Esophagus muscularis mucosa (tissue), 4 donors: ENCODE data around the gene ARID5A. TPM values are rescaled to one million over a fixed set of nuclear protein-coding genes. Genes with fewer than 3 reads are reported as not detected.

Experiments
- DNase-seq: peaks from one replicate; pipeline ENCODE4 v3.0.0-alpha.2; 2017; ENCODE audit errors: extremely low spot score
- H3K27ac ChIP-seq, 4 donors: fragments of 200-600 bp; sonication (generic); replicated peaks in 1 of 4; 1 replicate in 3 of 4; 2 replicates in 1 of 4; pipeline ENCODE4 v1.5.1; 2016 to 2019; ENCODE audit warnings: mild to moderate bottlenecking in 1 of 4
- H3K27me3 ChIP-seq, 4 donors: fragments of 200-600 bp; sonication (generic); one replicate each; pipeline versions ENCODE4 v1.5.1 to v1.6.0; 2016 to 2019
- H3K36me3 ChIP-seq, 4 donors: fragments of 200-600 bp; sonication (generic); one replicate each; pipeline ENCODE4 v1.5.1; 2016 to 2019
- H3K4me1 ChIP-seq, 4 donors: fragments of 200-600 bp; sonication (generic); one replicate each; pipeline ENCODE4 v1.5.1; 2016 to 2019
- H3K4me3 ChIP-seq, 4 donors: fragments of 200-600 bp; sonication (generic); 1 replicate in 2 of 4; 2 replicates in 2 of 4; pipeline ENCODE4 v1.5.1; 2016 to 2019; ENCODE audit warnings: mild to moderate bottlenecking in 4 of 4, moderate library complexity in 1 of 4
- H3K9me3 ChIP-seq, 4 donors: fragments of 200-600 bp; sonication (generic); 1 replicate in 3 of 4; 2 replicates in 1 of 4; pipeline ENCODE4 v1.5.1; 2016 to 2019
- CTCF ChIP-seq, 3 experiments: fragments of 200-600 bp in 2 of 3; fragments of 450-650 bp in 1 of 3; sonication (generic) in 2 of 3; IDR thresholded peaks; one replicate each; pipeline ENCODE4 v1.5.1; 2017 to 2019; ENCODE audit warnings: antibody characterized with exemption in 3 of 3, mild to moderate bottlenecking in 2 of 3, moderate library complexity in 1 of 3
- EP300 ChIP-seq: sonication (generic); formaldehyde crosslinking; IDR thresholded peaks from one replicate; pipeline ENCODE4 v1.6.1; 2017; ENCODE audit warnings: antibody characterized with exemption
- POLR2A ChIP-seq: fragments of 450-650 bp; IDR thresholded peaks from one replicate; pipeline ENCODE4 v1.6.1; 2017; ENCODE audit warnings: antibody characterized with exemption, moderate library complexity, mild to moderate bottlenecking, low read depth
- POLR2AphosphoS5 ChIP-seq, 2 donors: sonication (generic); formaldehyde crosslinking; IDR thresholded peaks; one replicate each; pipeline ENCODE4 v1.6.1; 2017; ENCODE audit warnings: antibody characterized with exemption in 2 of 2
- WGBS: methylation state at CpG from one replicate; pipeline ENCODE4 v1.1.5; 2018; 5-methylcytosine and 5-hydroxymethylcytosine counted together
- intact Hi-C: fragments of 100-400 bp; cut with DNase I; formaldehyde crosslinking; loops from one replicate; pipeline ENCODE4 v1.15.1; 2023
- total RNA-seq, 4 donors: library from RNA; depleted of rRNA; stranded (reverse); fragments of >200 nt; gene quantifications; one replicate each; pipeline versions ENCODE4 v1.1.0 to v1.2.1, GENCODE V29; 2016

The ARID5A gene
- total RNA-seq, 4 donors from 2014 or later: 26.2 to 238 (median 70.7) TPM

GRCh38 chr2:96594282-96594681 is 57.7 kb downstream of the ARID5A start:
- peaks cover 0 to 5% (median 0%) of the 10 kb centered on the region in 4 donors for H3K4me1 ChIP-seq
- intact Hi-C loops: no loop called here
- H3K36me3 ChIP-seq: peaks cover 32 to 83% (median 67%) of the 10 kb centered on the region in 4 donors
- H3K27me3 ChIP-seq: no peaks in the 10 kb centered on the region
- TF ChIP-seq POLR2A (no peak), CTCF (IDR thresholded peaks at IDR 0.05) (no peak), POLR2AphosphoS5 (IDR thresholded peaks at IDR 0.05) (no peak), EP300 (no peak)
- no peak overlapping the region for H3K27ac ChIP-seq
- no peak overlapping the region for H3K4me3 ChIP-seq
- no peaks in the 10 kb centered on the region for H3K9me3 ChIP-seq
- WGBS: 80% methylated on average over 3 of the region's 3 CpGs
- no peak for DNase-seq

DNA sequence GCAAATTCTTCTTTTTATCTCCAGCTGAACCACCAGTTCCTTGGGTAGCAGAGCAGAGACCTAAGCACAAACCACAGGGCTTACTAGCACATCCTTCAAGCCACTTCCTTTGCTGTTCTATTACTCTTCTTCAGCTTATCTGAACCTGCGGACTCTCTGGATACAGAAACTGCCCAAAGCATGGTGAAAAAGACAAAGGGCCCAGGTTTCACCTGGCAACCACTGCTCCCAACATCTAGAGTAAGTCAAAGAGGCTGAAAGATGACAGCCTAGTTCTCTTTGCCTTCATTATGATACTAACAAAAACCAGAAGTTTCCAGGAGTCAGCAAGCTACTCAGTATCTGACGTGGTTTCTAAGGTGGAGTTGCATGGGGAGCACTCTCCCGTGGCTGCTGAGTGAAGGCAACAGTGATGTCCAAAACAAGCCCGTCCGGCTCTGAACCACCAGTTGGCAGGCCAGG is 58.2 kb downstream of the ARID5A start:
- H3K27ac ChIP-seq: no peak overlapping the region
- H3K9me3 ChIP-seq: no peaks in the 10 kb centered on the region
- H3K4me3 ChIP-seq: no peak overlapping the region
- intact Hi-C loops: no loop called here
- H3K4me1 ChIP-seq: peaks cover 0 to 6% (median 0%) of the 10 kb centered on the region in 4 donors
- TF ChIP-seq CTCF (IDR thresholded peaks at IDR 0.05): no peak
- TF ChIP-seq EP300: no peak
- no peak for TF ChIP-seq POLR2AphosphoS5 (IDR thresholded peaks at IDR 0.05)
- TF ChIP-seq POLR2A: no peak
- no peaks in the 10 kb centered on the region for H3K27me3 ChIP-seq
- WGBS: 89% methylated on average over 3 of the region's 5 CpGs
- peaks cover 32 to 86% (median 70%) of the 10 kb centered on the region in 4 donors for H3K36me3 ChIP-seq
- no peak for DNase-seq

- Histone ChIP-seq H3K9me3 (no peaks in the 10 kb centered on the region), H3K4me3 (no peak overlapping the region), H3K27ac (no peak overlapping the region), H3K27me3 (no peaks in the 10 kb centered on the region), H3K4me1 (peaks cover 0 to 6% (median under 1%) of the 10 kb centered on the region in 4 donors), H3K36me3 (peaks cover 49 to 99% (median 87%) of the 10 kb centered on the region in 4 donors)
- no peak for TF ChIP-seq POLR2AphosphoS5 (IDR thresholded peaks at IDR 0.05)
- TF ChIP-seq CTCF (IDR thresholded peaks at IDR 0.05): no peak
- TF ChIP-seq EP300: no peak
- no peak for TF ChIP-seq POLR2A
- no peak for DNase-seq
- intact Hi-C loops: no loop called here
These were observed 60.0 kb downstream of the ARID5A start for GRCh38 chr2:96596596-96596995.

GRCh38 chr2:96599941-96600340 is 63.4 kb downstream of the ARID5A start:
- Histone ChIP-seq H3K4me1 (peaks cover 0 to 14% (median 6%) of the 10 kb centered on the region in 4 donors), H3K27me3 (no peaks in the 10 kb centered on the region), H3K27ac (no peak overlapping the region), H3K9me3 (no peaks in the 10 kb centered on the region), H3K4me3 (no peak overlapping the region), H3K36me3 (peaks cover 63 to 99% (median 93%) of the 10 kb centered on the region in 4 donors)
- 66% methylated on average over 2 of the region's 2 CpGs for WGBS
- intact Hi-C loops: no loop called here
- TF ChIP-seq CTCF (IDR thresholded peaks at IDR 0.05): no peak
- no peak for TF ChIP-seq EP300
- TF ChIP-seq POLR2AphosphoS5 (IDR thresholded peaks at IDR 0.05): no peak
- TF ChIP-seq POLR2A: no peak
- no peak for DNase-seq
